ENCODE results near the gene MFSD1.

MFSD1 gene

GRCh38 chr3:158835631-158836030 is 33.8 kb downstream of the MFSD1 start:
- H3K9me3 ChIP-seq (ENCODE audit: severe bottlenecking) = no peaks in the 10 kb centered on the region

GRCh38 chr3:158836312-158836711 is 34.5 kb downstream of the MFSD1 start:
- no peak for TF ChIP-seq CTCF (IDR thresholded peaks at IDR 0.05; ENCODE audit: low read depth, low read length)
- H3K9me3 ChIP-seq (ENCODE audit: severe bottlenecking) = no peaks in the 10 kb centered on the region
- no peak for DNase-seq
- no peak overlapping the region for H3K27ac ChIP-seq
- H3K4me3 ChIP-seq (ENCODE audit: low read depth, low read length) = no peak overlapping the region
- no peaks in the 10 kb centered on the region for H3K36me3 ChIP-seq
- H3K27me3 ChIP-seq (ENCODE audit: insufficient read depth, low read depth, severe bottlenecking) = peaks cover 3% of the 10 kb centered on the region

More at GRCh38 chr3:158835631-158836030, 33.8 kb downstream of the MFSD1 start:
- DNase-seq = no peak
- Histone ChIP-seq H3K27me3 (ENCODE audit: insufficient read depth, low read depth, severe bottlenecking) (peaks cover 3% of the 10 kb centered on the region), H3K36me3 (no peaks in the 10 kb centered on the region), H3K27ac (no peak overlapping the region), H3K4me3 (ENCODE audit: low read depth, low read length) (no peak overlapping the region)
- no peak for TF ChIP-seq CTCF (IDR thresholded peaks at IDR 0.05; ENCODE audit: low read depth, low read length)

- Histone ChIP-seq H3K4me3 (ENCODE audit: low read depth, low read length) (no peak overlapping the region), H3K27ac (no peak overlapping the region), H3K27me3 (ENCODE audit: insufficient read depth, low read depth, severe bottlenecking) (peaks cover 3% of the 10 kb centered on the region), H3K9me3 (ENCODE audit: severe bottlenecking) (no peaks in the 10 kb centered on the region), H3K36me3 (no peaks in the 10 kb centered on the region)
- no peak for TF ChIP-seq CTCF (IDR thresholded peaks at IDR 0.05; ENCODE audit: low read depth, low read length)
- no peak for DNase-seq
Measured at GRCh38 chr3:158837240-158837639, 35.4 kb downstream of the MFSD1 start.

- Histone ChIP-seq H3K27ac (no peak overlapping the region), H3K27me3 (ENCODE audit: insufficient read depth, low read depth, severe bottlenecking) (peaks cover 3% of the 10 kb centered on the region), H3K9me3 (ENCODE audit: severe bottlenecking) (no peaks in the 10 kb centered on the region), H3K4me3 (ENCODE audit: low read depth, low read length) (no peak overlapping the region), H3K36me3 (no peaks in the 10 kb centered on the region)
- no peak for TF ChIP-seq CTCF (IDR thresholded peaks at IDR 0.05; ENCODE audit: low read depth, low read length)
- DNase-seq = no peak
Measured at GRCh38 chr3:158839966-158840365, 38.1 kb downstream of the MFSD1 start.

- Histone ChIP-seq H3K27ac (no peak overlapping the region), H3K36me3 (no peaks in the 10 kb centered on the region), H3K4me3 (ENCODE audit: low read depth, low read length) (no peak overlapping the region), H3K27me3 (ENCODE audit: insufficient read depth, low read depth, severe bottlenecking) (no peaks in the 10 kb centered on the region), H3K9me3 (ENCODE audit: severe bottlenecking) (no peaks in the 10 kb centered on the region)
- no peak for DNase-seq
- no peak for TF ChIP-seq CTCF (IDR thresholded peaks at IDR 0.05; ENCODE audit: low read depth, low read length)
Measured at GRCh38 chr3:158841387-158841786, 39.5 kb downstream of the MFSD1 start.

- no peak overlapping the region for H3K27ac ChIP-seq
- no peak for TF ChIP-seq CTCF (IDR thresholded peaks at IDR 0.05; ENCODE audit: low read depth, low read length)
- DNase-seq = no peak
Measured at GRCh38 chr3:158842976-158843375, 41.1 kb downstream of the MFSD1 start.

More at GRCh38 chr3:158842976-158843375, 41.1 kb downstream of the MFSD1 start:
- Histone ChIP-seq H3K36me3 (no peaks in the 10 kb centered on the region), H3K27me3 (ENCODE audit: insufficient read depth, low read depth, severe bottlenecking) (no peaks in the 10 kb centered on the region), H3K4me3 (ENCODE audit: low read depth, low read length) (no peak overlapping the region), H3K9me3 (ENCODE audit: severe bottlenecking) (no peaks in the 10 kb centered on the region)

Measured in WERI-Rb-1 (cell line).